Stimulated activated naive CD8-positive, alpha-beta T cell treated with anti-CD3 and anti-CD28 coated beads, Interleukin-15, amount 100 ng/mL, for 72 hours (primary cell): ENCODE measurements around the gene KCNK3.

ENCODE experiments used
- ATAC-seq: fragments of 150-1000 bp; cut with Tn5 transposase; 2 replicates; pipeline ENCODE4 v1.10.0; 2021; ENCODE audit warnings: mild to moderate bottlenecking, moderate library complexity
- DNase-seq, 2 donors: peaks; one replicate each; pipeline ENCODE4 v3.0.0; 2021 to 2022
- H3K27ac Mint-ChIP-seq, 2 donors: one replicate each; pipeline ENCODE4 v1.8.0; 2022; ENCODE audit warnings: mild to moderate bottlenecking in 2 of 2, mixed read lengths in 2 of 2, moderate library complexity in 2 of 2
- H3K27me3 Mint-ChIP-seq: one replicate; pipeline ENCODE4 v1.8.0; 2022; ENCODE audit warnings: mixed read lengths
- H3K4me1 Mint-ChIP-seq: one replicate; pipeline ENCODE4 v1.8.0; 2022; ENCODE audit warnings: mild to moderate bottlenecking, mixed read lengths
- H3K4me3 Mint-ChIP-seq, 2 donors: one replicate each; pipeline ENCODE4 v1.8.0; 2022; ENCODE audit warnings: mild to moderate bottlenecking in 2 of 2, mixed read lengths in 2 of 2, moderate library complexity in 1 of 2
- H3K9me3 Mint-ChIP-seq, 2 donors: one replicate each; pipeline ENCODE4 v1.8.0; 2022; ENCODE audit warnings: mixed read lengths in 2 of 2

Gene KCNK3

DNA sequence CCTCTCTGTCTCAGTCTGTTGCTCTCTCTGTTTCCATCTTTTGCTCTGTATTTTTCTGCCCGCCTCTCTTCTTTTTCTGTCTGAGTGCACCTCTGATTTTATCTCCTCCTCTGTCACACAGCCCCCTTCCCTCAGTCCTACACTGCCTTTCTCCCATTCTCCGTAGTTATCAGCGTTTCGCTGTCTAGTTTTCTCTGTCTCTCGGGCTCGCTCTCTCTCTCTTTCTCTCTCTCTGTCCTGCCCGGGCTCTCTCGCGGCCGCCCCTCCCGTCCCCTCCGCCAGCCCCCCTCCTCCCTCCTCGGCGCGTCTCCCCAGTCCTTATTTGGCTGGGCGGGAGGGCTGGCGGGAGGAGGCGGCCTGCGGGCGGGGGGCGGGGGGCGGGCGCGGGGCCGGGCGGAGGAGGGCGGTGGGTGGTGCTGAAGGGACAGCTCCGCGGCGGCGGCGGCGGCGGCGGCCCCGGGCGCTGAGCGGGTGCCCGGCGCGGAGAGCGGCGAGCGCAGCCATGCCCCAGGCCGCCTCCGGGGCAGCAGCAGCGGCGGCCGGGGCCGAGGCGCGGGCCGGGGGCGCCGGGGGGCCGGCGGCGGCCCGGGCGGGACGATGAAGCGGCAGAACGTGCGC lies at the start of gene KCNK3:
TSS of gene KCNK3 (plus strand) at position 444 of the 618 bp plus-strand sequence. CDS start at position 598, 154 bp downstream.
- DNase-seq (peak; percentile 18 to 42), ATAC-seq (peak; percentile 80)
- Mint-ChIP-seq H3K9me3 (no peaks in the 10 kb centered on the region), H3K27ac (peak within 1 kb of the TSS in 1 of 2 donors; percentile 77), H3K4me3 (no peak within 1 kb of the TSS), H3K4me1 (peaks cover 6% of the 10 kb centered on the region), H3K27me3 (peaks cover 96% of the 10 kb centered on the region)

DNA sequence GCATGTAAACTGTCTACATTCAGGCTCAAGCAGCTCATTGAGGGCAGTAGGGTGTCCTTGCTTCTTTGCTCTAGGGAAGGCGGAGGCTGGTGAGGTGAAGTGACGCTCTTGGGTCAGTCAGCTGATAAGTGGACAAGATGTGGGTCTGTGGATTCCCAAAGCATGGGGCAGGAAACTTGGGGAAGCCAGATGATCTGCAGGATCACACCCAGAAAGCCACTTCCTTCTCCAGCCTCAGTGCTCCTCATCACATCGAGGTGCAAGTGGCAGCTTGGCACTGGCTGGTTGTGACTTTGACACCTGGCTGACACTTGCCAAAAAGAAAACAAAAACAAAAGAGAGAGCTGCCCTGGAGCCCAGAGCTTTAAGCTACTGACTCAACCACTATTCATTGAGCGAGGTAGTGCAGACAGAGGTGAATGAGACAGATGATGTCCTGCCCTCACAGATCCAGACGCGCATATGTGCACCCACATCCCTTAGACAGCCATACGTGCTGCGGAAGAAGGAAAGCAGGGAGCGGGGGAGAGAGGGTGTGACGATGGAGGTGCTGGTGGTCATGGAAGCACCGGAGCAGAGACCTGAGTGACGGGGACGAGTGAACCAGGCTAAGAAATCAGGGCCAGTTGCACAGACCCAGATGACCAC lies 48.2 kb upstream of the KCNK3 start:
- Mint-ChIP-seq H3K4me3 (no peak overlapping the region), H3K4me1 (peaks cover 5% of the 10 kb centered on the region), H3K27ac (no peak overlapping the region), H3K27me3 (peaks cover 49% of the 10 kb centered on the region), H3K9me3 (no peaks in the 10 kb centered on the region)
- ATAC-seq (no peak), DNase-seq (no peak)

GRCh38 chr2:26645762-26646161 lies 46.8 kb upstream of the KCNK3 start:
- no peak for DNase-seq
- Mint-ChIP-seq H3K4me1 (no peaks in the 10 kb centered on the region), H3K27ac (no peak overlapping the region), H3K9me3 (no peaks in the 10 kb centered on the region), H3K4me3 (no peak overlapping the region), H3K27me3 (peaks cover 54% of the 10 kb centered on the region)
- ATAC-seq: no peak

GRCh38 chr2:26646986-26647672 lies 45.4 kb upstream of the KCNK3 start:
- no peak for ATAC-seq
- no peaks in the 10 kb centered on the region for H3K4me1 Mint-ChIP-seq
- DNase-seq: no peak
- H3K27ac Mint-ChIP-seq: peak overlapping the region in 1 of 2 donors; percentile 2
- H3K4me3 Mint-ChIP-seq: no peak overlapping the region
- peaks cover 49% of the 10 kb centered on the region for H3K27me3 Mint-ChIP-seq
- no peaks in the 10 kb centered on the region for H3K9me3 Mint-ChIP-seq

DNA sequence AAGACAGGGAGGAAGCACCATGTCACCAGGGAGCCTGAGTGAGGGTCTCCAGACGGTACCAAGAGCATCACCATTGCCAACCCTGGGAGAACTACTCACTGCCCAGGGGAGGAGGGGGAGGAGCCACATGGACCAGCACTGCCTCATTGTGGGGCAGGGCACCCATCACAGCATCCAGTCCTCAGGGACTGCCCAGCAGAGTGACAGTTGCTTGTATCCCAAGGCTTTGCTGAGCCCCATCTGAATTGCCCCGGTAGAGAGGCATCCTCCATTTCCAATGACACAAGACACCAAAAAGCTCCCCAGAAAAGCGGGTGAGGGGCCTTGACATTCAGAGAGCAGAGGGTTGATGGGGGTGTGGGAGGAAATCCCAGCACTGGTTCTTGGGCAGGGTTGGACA lies 44.5 kb upstream of the KCNK3 start:
- Mint-ChIP-seq H3K27me3 (peaks cover 49% of the 10 kb centered on the region), H3K9me3 (no peaks in the 10 kb centered on the region), H3K27ac (no peak overlapping the region), H3K4me3 (no peak overlapping the region), H3K4me1 (no peaks in the 10 kb centered on the region)
- DNase-seq: no peak
- no peak for ATAC-seq

DNA sequence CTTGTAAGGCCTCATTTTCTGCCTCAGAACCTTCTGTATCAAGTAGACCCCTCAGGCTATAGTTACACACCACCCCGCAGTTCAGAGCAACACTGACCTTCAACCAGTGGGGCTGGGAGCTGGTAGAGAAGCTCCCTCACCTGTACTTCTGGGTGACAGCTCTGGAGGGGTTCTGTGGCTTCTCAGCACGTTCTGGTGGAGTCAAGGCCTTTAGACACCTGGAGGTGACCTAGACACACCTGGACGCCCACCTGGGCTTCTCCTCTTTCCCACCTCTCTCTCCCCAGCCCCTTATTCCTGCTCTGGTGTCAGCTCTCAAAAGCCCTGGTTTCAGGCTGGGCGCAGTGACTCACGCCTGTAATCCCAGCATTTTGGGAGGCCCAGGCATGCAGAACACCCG lies 44.0 kb upstream of the KCNK3 start:
- H3K27me3 Mint-ChIP-seq: peaks cover 52% of the 10 kb centered on the region
- no peaks in the 10 kb centered on the region for H3K4me1 Mint-ChIP-seq
- no peak overlapping the region for H3K4me3 Mint-ChIP-seq
- no peak for DNase-seq
- H3K27ac Mint-ChIP-seq: no peak overlapping the region
- ATAC-seq: no peak
- H3K9me3 Mint-ChIP-seq: no peaks in the 10 kb centered on the region

GRCh38 chr2:26649322-26649721 lies 43.2 kb upstream of the KCNK3 start:
- H3K4me3 Mint-ChIP-seq: no peak overlapping the region
- H3K27me3 Mint-ChIP-seq: peaks cover 54% of the 10 kb centered on the region
- DNase-seq: no peak
- no peaks in the 10 kb centered on the region for H3K9me3 Mint-ChIP-seq
- peak overlapping the region in 1 of 2 donors; percentile 62 for H3K27ac Mint-ChIP-seq
- no peak for ATAC-seq
- no peaks in the 10 kb centered on the region for H3K4me1 Mint-ChIP-seq

DNA sequence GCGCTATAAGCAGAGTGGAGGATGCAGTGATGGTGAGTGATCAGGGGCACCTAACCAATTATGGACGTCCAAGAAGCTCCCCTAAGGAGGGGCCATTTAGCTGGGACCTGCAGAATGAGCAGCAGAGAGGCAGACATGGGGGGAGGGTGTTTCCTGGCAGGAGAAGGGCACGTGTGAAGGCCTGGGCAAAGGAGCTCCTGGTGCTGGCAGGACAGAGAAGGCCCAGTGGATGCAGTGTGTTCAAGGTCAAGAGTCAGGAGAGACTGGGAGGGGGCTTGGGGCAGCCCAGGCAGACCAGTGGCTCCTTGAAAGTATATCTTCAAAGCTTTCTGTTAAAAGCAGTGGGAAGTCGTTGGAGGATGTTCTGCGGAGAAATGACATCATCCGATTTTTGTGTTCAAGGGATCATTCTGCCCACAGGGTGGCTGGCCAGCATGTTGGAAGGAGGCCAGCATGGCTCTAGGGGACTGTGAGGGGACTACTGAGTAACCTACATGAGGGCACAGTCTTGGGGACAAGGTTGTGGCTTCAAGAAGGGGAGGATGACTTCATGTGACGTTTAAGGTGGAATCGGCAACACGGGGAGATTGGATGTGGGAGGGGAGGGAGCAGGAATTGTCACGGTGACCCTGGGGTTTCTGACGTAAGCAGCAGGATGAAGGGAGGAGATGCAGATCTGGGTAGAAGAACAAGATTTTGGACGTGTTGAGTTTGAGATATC lies 42.4 kb upstream of the KCNK3 start:
- no peak for ATAC-seq

DNA sequence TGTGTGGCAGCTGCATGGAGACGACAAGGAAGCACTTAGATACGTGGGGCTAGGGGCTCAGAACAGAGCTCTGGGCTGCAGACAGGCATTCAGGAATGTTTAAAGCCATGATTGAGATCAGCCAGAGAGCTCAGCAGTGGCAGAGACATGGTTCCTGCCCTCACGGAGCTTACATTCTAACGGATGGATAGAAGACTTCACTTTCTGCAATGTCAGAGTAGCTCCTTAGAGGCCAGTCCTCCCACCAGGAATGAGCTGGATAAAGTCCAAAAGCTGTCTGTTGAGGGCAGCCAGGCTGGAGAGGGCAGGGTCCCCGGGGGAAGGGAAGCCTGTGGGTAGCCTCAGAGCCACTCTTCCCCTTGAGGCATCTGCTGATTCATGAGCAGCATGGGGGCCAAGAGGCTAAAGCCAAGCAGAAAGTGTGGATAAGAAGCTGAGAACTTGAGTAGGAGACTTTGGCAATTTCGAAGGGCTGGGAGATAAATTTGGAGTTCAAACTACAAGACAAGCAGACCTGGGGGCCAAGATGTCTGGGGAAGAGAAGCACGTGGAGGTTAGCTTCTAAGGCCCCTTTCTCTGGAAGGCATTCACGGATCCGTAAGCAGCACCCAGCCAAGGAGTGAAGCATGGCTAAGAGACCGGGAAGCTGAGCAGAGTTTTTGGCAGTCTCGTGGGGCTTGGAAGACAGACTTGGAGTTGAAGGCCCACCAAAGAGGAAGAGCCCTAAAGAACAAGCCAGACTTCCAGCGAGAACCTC lies 41.6 kb upstream of the KCNK3 start:
- Mint-ChIP-seq H3K9me3 (no peaks in the 10 kb centered on the region), H3K27me3 (peaks cover 47% of the 10 kb centered on the region), H3K4me3 (no peak overlapping the region), H3K4me1 (no peaks in the 10 kb centered on the region), H3K27ac (no peak overlapping the region)
- ATAC-seq: no peak
- no peak for DNase-seq

More for the DNA sequence above, 42.4 kb upstream of the KCNK3 start:
- DNase-seq: no peak
- peak overlapping the region in 1 of 2 donors; percentile 62 for H3K27ac Mint-ChIP-seq
- H3K4me1 Mint-ChIP-seq: no peaks in the 10 kb centered on the region
- no peak overlapping the region for H3K4me3 Mint-ChIP-seq
- H3K27me3 Mint-ChIP-seq: peaks cover 55% of the 10 kb centered on the region
- no peaks in the 10 kb centered on the region for H3K9me3 Mint-ChIP-seq

- no peak overlapping the region for H3K27ac Mint-ChIP-seq
- DNase-seq (no peak), ATAC-seq (no peak)
- H3K4me3 Mint-ChIP-seq: no peak overlapping the region
- peaks cover 42% of the 10 kb centered on the region for H3K27me3 Mint-ChIP-seq
- H3K4me1 Mint-ChIP-seq: no peaks in the 10 kb centered on the region
- H3K9me3 Mint-ChIP-seq: no peaks in the 10 kb centered on the region
These were observed 41.1 kb upstream of the KCNK3 start for GRCh38 chr2:26651470-26651771.

GRCh38 chr2:26651799-26652198 lies 40.7 kb upstream of the KCNK3 start:
- no peak for DNase-seq
- H3K27ac Mint-ChIP-seq: no peak overlapping the region
- no peaks in the 10 kb centered on the region for H3K9me3 Mint-ChIP-seq
- no peak overlapping the region for H3K4me3 Mint-ChIP-seq
- no peak for ATAC-seq
- peaks cover 39% of the 10 kb centered on the region for H3K27me3 Mint-ChIP-seq
- no peaks in the 10 kb centered on the region for H3K4me1 Mint-ChIP-seq

DNA sequence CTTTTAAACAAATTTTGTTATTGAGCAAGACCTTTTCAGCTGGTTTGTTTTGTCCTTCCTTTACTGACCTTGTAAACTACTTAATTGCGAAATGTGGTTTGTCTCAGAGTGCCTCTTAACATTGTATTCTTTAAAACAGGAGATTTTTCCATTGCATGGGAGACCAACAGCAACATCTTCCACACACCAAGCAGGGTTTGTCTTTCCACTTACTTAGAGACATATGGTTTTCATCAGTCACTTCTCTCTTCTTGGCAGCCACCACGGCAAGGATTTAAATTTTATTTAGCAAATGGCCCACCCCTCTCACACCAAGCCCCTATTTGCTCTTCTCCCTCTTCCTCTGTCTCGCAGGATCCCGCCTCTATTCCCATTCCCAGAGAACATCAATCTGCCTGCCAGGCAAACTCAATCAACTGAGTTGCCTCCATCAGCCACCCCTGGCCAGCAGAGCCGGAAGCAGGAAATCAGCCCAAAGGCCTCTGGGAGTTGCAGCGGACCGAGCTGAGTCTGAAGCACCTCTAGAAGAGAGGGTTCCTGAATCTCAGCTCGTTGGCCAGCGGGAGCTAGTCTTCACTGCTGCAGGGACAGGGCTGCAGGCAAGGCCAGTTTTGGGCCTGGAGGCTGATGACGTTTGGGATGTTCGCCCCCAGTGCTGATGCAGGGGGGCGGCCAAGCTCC lies 40.0 kb upstream of the KCNK3 start:
- no peaks in the 10 kb centered on the region for H3K9me3 Mint-ChIP-seq
- no peak overlapping the region for H3K27ac Mint-ChIP-seq
- no peak overlapping the region for H3K4me3 Mint-ChIP-seq
- H3K27me3 Mint-ChIP-seq: peaks cover 32% of the 10 kb centered on the region
- ATAC-seq (no peak), DNase-seq (no peak)
- no peaks in the 10 kb centered on the region for H3K4me1 Mint-ChIP-seq

- DNase-seq (no peak), ATAC-seq (no peak)
- peaks cover 0 to 1% of the 10 kb centered on the region in 2 donors for H3K9me3 Mint-ChIP-seq
- no peak overlapping the region for H3K4me3 Mint-ChIP-seq
- H3K4me1 Mint-ChIP-seq: no peaks in the 10 kb centered on the region
- no peak overlapping the region for H3K27ac Mint-ChIP-seq
- H3K27me3 Mint-ChIP-seq: peaks cover 32% of the 10 kb centered on the region
These were observed 39.1 kb upstream of the KCNK3 start for GRCh38 chr2:26653207-26654060.

GRCh38 chr2:26654061-26654340 lies 38.5 kb upstream of the KCNK3 start:
- peaks cover 38% of the 10 kb centered on the region for H3K27me3 Mint-ChIP-seq
- no peak overlapping the region for H3K4me3 Mint-ChIP-seq
- ATAC-seq (no peak), DNase-seq (no peak)
- no peaks in the 10 kb centered on the region for H3K4me1 Mint-ChIP-seq
- H3K27ac Mint-ChIP-seq: no peak overlapping the region
- H3K9me3 Mint-ChIP-seq: peaks cover 2 to 7% of the 10 kb centered on the region in 2 donors
